ENCODE measurements around the gene FAM9C. TPM values are rescaled to one million over a fixed set of nuclear protein-coding genes. Genes with fewer than 3 reads are reported as not detected.
A peak's percentile ranks its signal among the peaks of the same experiment; 100 is the strongest.

The FAM9C gene
- total and polyA plus RNA-seq, 12 donors = 0.07 to 1.00 (median 0.29) TPM; not detected in 6

DNA sequence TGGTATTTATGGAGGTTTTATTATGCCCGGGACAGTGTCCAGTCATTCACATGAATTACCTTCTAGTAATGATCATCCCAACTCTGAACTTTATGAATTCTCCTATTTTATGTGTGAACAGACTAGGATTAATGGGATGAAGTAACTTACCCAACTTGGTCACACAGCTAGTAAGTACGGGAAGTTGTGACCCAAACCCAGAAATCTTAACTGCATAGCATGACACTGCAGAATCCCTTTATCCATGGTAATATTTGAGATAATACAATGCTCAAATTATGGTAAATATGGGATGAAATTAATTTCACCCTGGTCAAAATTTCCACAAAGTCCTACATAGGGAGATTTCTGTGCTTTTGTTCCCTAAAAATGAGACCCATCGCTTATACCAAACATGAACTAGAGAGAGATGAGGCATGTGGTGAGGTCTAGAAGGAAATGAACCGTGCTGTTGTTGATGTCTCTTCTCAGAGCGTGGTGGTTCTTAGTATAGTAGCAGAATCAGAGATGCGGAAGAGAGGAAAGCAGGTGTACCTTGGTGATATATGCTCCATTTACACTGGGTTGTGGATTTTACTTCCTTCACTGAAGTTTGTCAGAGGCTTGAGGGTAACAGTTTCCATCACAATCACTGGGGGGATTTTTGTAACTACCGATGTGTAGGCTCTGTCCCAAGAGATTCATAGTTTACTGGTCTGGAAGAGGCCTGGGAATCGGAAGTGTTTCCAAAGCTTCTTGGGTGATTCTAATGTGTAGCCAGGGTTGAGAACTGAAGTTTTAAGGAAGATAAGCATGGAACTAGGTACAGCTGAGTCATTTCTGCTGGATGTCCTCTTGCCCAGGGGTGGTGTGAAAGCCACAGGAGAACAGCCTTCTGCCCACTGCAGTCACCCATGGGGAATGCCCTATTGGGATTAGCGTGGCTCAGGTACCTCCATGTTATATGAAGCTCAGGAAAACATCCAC is 30.2 kb upstream of the FAM9C start:
- Histone ChIP-seq H3K27ac (peak overlapping the region in 1 of 10 donors; percentile 32), H3K4me3 (no peak overlapping the region), H3K36me3 (no peaks in the 10 kb centered on the region), H3K4me1 (peaks cover 0 to 27% (median 5%) of the 10 kb centered on the region in 9 donors), H3K9me3 (peaks cover 0 to 8% (median 0%) of the 10 kb centered on the region in 11 donors), H3K27me3 (peaks cover 0 to 14% (median 0%) of the 10 kb centered on the region in 7 donors)
- intact Hi-C loops (cut with DNase I) = no loop called here
- ATAC-seq = no peak
- TF ChIP-seq, protein P1, sequence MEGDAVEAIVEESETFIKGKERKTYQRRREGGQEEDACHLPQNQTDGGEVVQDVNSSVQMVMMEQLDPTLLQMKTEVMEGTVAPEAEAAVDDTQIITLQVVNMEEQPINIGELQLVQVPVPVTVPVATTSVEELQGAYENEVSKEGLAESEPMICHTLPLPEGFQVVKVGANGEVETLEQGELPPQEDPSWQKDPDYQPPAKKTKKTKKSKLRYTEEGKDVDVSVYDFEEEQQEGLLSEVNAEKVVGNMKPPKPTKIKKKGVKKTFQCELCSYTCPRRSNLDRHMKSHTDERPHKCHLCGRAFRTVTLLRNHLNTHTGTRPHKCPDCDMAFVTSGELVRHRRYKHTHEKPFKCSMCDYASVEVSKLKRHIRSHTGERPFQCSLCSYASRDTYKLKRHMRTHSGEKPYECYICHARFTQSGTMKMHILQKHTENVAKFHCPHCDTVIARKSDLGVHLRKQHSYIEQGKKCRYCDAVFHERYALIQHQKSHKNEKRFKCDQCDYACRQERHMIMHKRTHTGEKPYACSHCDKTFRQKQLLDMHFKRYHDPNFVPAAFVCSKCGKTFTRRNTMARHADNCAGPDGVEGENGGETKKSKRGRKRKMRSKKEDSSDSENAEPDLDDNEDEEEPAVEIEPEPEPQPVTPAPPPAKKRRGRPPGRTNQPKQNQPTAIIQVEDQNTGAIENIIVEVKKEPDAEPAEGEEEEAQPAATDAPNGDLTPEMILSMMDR (IDR thresholded peaks at IDR 0.05) = no peak
- no peak for DNase-seq
- WGBS, 2 donors = 88 to 90% methylated on average over 9 of the region's 9 CpGs

DNA sequence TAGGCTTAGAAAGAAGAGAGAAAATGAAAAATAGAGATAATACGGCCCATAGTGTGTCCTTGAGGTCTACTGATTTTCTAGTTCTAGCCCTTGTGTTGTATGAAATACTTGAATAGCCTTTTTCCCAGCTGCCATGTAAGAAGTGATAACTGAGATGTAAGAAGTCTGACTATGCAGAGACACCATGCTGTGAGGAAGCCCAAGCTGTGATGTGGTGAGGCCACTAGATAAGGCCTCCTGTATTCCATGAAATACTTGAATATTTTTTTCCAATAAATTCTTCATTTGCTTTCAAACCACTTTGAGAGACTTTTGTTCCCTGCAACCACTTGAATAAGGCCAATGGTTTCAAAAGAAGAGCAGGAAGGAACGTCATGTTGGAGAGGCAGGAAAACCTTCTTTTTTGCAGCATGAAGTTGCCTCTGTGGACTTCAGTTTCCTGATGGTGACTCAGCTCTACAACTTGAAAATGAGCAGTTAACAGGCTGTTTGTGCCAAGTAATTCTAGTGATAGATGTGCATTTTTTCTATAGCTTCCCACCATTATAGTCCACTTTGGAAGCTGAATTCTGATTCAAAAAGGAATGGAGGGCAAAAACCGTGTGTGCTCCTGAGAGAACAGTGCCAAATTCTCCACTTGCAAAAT is 25.5 kb upstream of the FAM9C start:
- H3K4me1 ChIP-seq = no peaks in the 10 kb centered on the region
- ATAC-seq = no peak
- no peaks in the 10 kb centered on the region for H3K36me3 ChIP-seq
- H3K27ac ChIP-seq = no peak overlapping the region
- H3K9me3 ChIP-seq = peaks cover 0 to 20% (median 5%) of the 10 kb centered on the region in 11 donors
- peaks cover 0 to 15% (median 0%) of the 10 kb centered on the region in 7 donors for H3K27me3 ChIP-seq
- intact Hi-C loops (cut with DNase I) = no loop called here
- 75 to 81% methylated on average over 3 of the region's 3 CpGs for WGBS, 2 donors
- no peak for DNase-seq
- TF ChIP-seq, protein P1 (IDR thresholded peaks at IDR 0.05) = no peak
- no peak overlapping the region for H3K4me3 ChIP-seq

- 79 to 84% methylated on average over 1 of the region's 1 CpG for WGBS, 2 donors
- DNase-seq (no peak), ATAC-seq (no peak)
These were observed 24.2 kb upstream of the FAM9C start for GRCh38 chrX:13068651-13069050.

GRCh38 chrX:13067773-13068172 is 23.4 kb upstream of the FAM9C start:
- 86 to 100% methylated on average over 1 of the region's 1 CpG for WGBS, 2 donors
- no peak for ATAC-seq
- H3K4me1 ChIP-seq = no peaks in the 10 kb centered on the region
- intact Hi-C loops (cut with DNase I) = no loop called here
- H3K4me3 ChIP-seq = no peak overlapping the region
- no peaks in the 10 kb centered on the region for H3K36me3 ChIP-seq
- H3K27me3 ChIP-seq = peaks cover 0 to 20% (median 0%) of the 10 kb centered on the region in 7 donors
- peaks cover 0 to 26% (median 5%) of the 10 kb centered on the region in 11 donors for H3K9me3 ChIP-seq
- no peak overlapping the region for H3K27ac ChIP-seq
- no peak for DNase-seq
- TF ChIP-seq, protein P1 (IDR thresholded peaks at IDR 0.05) = no peak

More at GRCh38 chrX:13068651-13069050, 24.2 kb upstream of the FAM9C start:
- intact Hi-C loops (cut with DNase I) = no loop called here
- TF ChIP-seq, protein P1 (IDR thresholded peaks at IDR 0.05) = no peak
- Histone ChIP-seq H3K9me3 (peaks cover 0 to 20% (median 5%) of the 10 kb centered on the region in 11 donors), H3K27me3 (peaks cover 0 to 20% (median 0%) of the 10 kb centered on the region in 7 donors), H3K27ac (no peak overlapping the region), H3K4me3 (no peak overlapping the region), H3K36me3 (no peaks in the 10 kb centered on the region), H3K4me1 (no peaks in the 10 kb centered on the region)
